HL-60 (cell line): ENCODE data around the gene C17orf67.

Source experiments
- DNase-seq, 2 experiments: peaks; one replicate each; pipeline ENCODE4 v3.0.0-alpha.2; 2010 to 2020; ENCODE audit warnings: low read depth in 1 of 2, low spot score in 1 of 2
- H3K27ac ChIP-seq: fragments of 250-450 bp; sonication (Bioruptor Pico); replicated peaks from 2 replicates; pipeline ENCODE4 v1.5.1; 2020; ENCODE audit warnings: mild to moderate bottlenecking, moderate library complexity
- H3K27me3 ChIP-seq: fragments of 250-450 bp; sonication (Bioruptor Pico); 2 replicates; pipeline ENCODE4 v1.5.1; 2021; ENCODE audit warnings: mild to moderate bottlenecking, moderate library complexity; ENCODE audit not compliant: insufficient read depth, poor library complexity, severe bottlenecking
- H3K4me3 ChIP-seq: replicated peaks from 2 replicates; pipeline ENCODE4 v1.5.1; 2011; ENCODE audit warnings: mild to moderate bottlenecking, control low read depth, low read length; ENCODE audit not compliant: insufficient read depth
- CTCF ChIP-seq: IDR thresholded peaks from one replicate; pipeline ENCODE4 v1.5.1; 2011; ENCODE audit warnings: low read length, control low read depth, inconsistent platforms; ENCODE audit not compliant: insufficient read depth
- GABPA ChIP-seq: IDR thresholded peaks from 2 replicates; pipeline ENCODE4 v1.6.1; 2012; ENCODE audit warnings: low read depth
- POLR2AphosphoS5 ChIP-seq: IDR thresholded peaks from 2 replicates; pipeline ENCODE4 v1.6.1; 2012; ENCODE audit warnings: low read depth
- REST ChIP-seq: IDR thresholded peaks from 2 replicates; pipeline ENCODE4 v1.6.1; 2012; ENCODE audit warnings: low read depth; ENCODE audit not compliant: insufficient replicate concordance
- SPI1 ChIP-seq: IDR thresholded peaks from 2 replicates; pipeline ENCODE4 v1.6.1; 2012; ENCODE audit warnings: low read depth, mild to moderate bottlenecking, borderline replicate concordance

Gene C17orf67

GRCh38 chr17:56804454-56804853 is 29.3 kb downstream of the C17orf67 start:
- Histone ChIP-seq H3K4me3 (no peak overlapping the region), H3K27ac (no peak overlapping the region), H3K27me3 (no peaks in the 10 kb centered on the region)
- DNase-seq = no peak
- TF ChIP-seq GABPA (no peak), REST (no peak), SPI1 (no peak), POLR2AphosphoS5 (no peak), CTCF (no peak)

GRCh38 chr17:56803071-56803470 is 30.6 kb downstream of the C17orf67 start:
- Histone ChIP-seq H3K27ac (no peak overlapping the region), H3K27me3 (no peaks in the 10 kb centered on the region), H3K4me3 (no peak overlapping the region)
- no peak for TF ChIP-seq SPI1
- no peak for TF ChIP-seq REST
- no peak for TF ChIP-seq POLR2AphosphoS5
- no peak for TF ChIP-seq CTCF
- TF ChIP-seq GABPA = no peak
- no peak for DNase-seq

- Histone ChIP-seq H3K27me3 (no peaks in the 10 kb centered on the region), H3K4me3 (no peak overlapping the region), H3K27ac (no peak overlapping the region)
- DNase-seq = no peak
- no peak for TF ChIP-seq CTCF
- TF ChIP-seq GABPA = no peak
- no peak for TF ChIP-seq REST
- TF ChIP-seq SPI1 = no peak
- no peak for TF ChIP-seq POLR2AphosphoS5
Observed at GRCh38 chr17:56801459-56802178, 32.1 kb downstream of the C17orf67 start.
